Esophagus muscularis mucosa (tissue), 4 donors: ENCODE results near the gene SSTR4. TPM values are rescaled to one million over a fixed set of nuclear protein-coding genes. Genes with fewer than 3 reads are reported as not detected.

ENCODE experiments used
- DNase-seq: peaks from one replicate; pipeline ENCODE4 v3.0.0-alpha.2; 2017; ENCODE audit errors: extremely low spot score
- H3K27ac ChIP-seq, 4 donors: fragments of 200-600 bp; sonication (generic); replicated peaks in 1 of 4; 1 replicate in 3 of 4; 2 replicates in 1 of 4; pipeline ENCODE4 v1.5.1; 2016 to 2019; ENCODE audit warnings: mild to moderate bottlenecking in 1 of 4
- H3K27me3 ChIP-seq, 4 donors: fragments of 200-600 bp; sonication (generic); one replicate each; pipeline versions ENCODE4 v1.5.1 to v1.6.0; 2016 to 2019
- H3K36me3 ChIP-seq, 4 donors: fragments of 200-600 bp; sonication (generic); one replicate each; pipeline ENCODE4 v1.5.1; 2016 to 2019
- H3K4me1 ChIP-seq, 4 donors: fragments of 200-600 bp; sonication (generic); one replicate each; pipeline ENCODE4 v1.5.1; 2016 to 2019
- H3K4me3 ChIP-seq, 4 donors: fragments of 200-600 bp; sonication (generic); 1 replicate in 2 of 4; 2 replicates in 2 of 4; pipeline ENCODE4 v1.5.1; 2016 to 2019; ENCODE audit warnings: mild to moderate bottlenecking in 4 of 4, moderate library complexity in 1 of 4
- H3K9me3 ChIP-seq, 4 donors: fragments of 200-600 bp; sonication (generic); 1 replicate in 3 of 4; 2 replicates in 1 of 4; pipeline ENCODE4 v1.5.1; 2016 to 2019
- CTCF ChIP-seq, 3 experiments: fragments of 200-600 bp in 2 of 3; fragments of 450-650 bp in 1 of 3; sonication (generic) in 2 of 3; IDR thresholded peaks; one replicate each; pipeline ENCODE4 v1.5.1; 2017 to 2019; ENCODE audit warnings: antibody characterized with exemption in 3 of 3, mild to moderate bottlenecking in 2 of 3, moderate library complexity in 1 of 3
- EP300 ChIP-seq: sonication (generic); formaldehyde crosslinking; IDR thresholded peaks from one replicate; pipeline ENCODE4 v1.6.1; 2017; ENCODE audit warnings: antibody characterized with exemption
- POLR2A ChIP-seq: fragments of 450-650 bp; IDR thresholded peaks from one replicate; pipeline ENCODE4 v1.6.1; 2017; ENCODE audit warnings: antibody characterized with exemption, moderate library complexity, mild to moderate bottlenecking, low read depth
- POLR2AphosphoS5 ChIP-seq, 2 donors: sonication (generic); formaldehyde crosslinking; IDR thresholded peaks; one replicate each; pipeline ENCODE4 v1.6.1; 2017; ENCODE audit warnings: antibody characterized with exemption in 2 of 2
- WGBS: methylation state at CpG from one replicate; pipeline ENCODE4 v1.1.5; 2018; 5-methylcytosine and 5-hydroxymethylcytosine counted together
- intact Hi-C: fragments of 100-400 bp; cut with DNase I; formaldehyde crosslinking; loops from one replicate; pipeline ENCODE4 v1.15.1; 2023
- total RNA-seq, 4 donors: library from RNA; depleted of rRNA; stranded (reverse); fragments of >200 nt; gene quantifications; one replicate each; pipeline versions ENCODE4 v1.1.0 to v1.2.1, GENCODE V29; 2016

The SSTR4 gene
- total RNA-seq, 4 donors from 2014 or later, result not detected

- 84% methylated on average over 3 of the region's 3 CpGs for WGBS
- intact Hi-C loops, result no loop called here
- Histone ChIP-seq H3K27me3 (peaks cover 0 to 83% (median 7%) of the 10 kb centered on the region in 4 donors), H3K4me3 (no peak overlapping the region), H3K4me1 (peaks cover 0 to 18% (median 8%) of the 10 kb centered on the region in 4 donors), H3K9me3 (no peaks in the 10 kb centered on the region), H3K27ac (no peak overlapping the region), H3K36me3 (peaks cover 0 to under 1% (median 0%) of the 10 kb centered on the region in 4 donors)
- DNase-seq, result no peak
- TF ChIP-seq POLR2AphosphoS5 (IDR thresholded peaks at IDR 0.05) (no peak), CTCF (IDR thresholded peaks at IDR 0.05) (no peak), EP300 (no peak), POLR2A (no peak)
Observed at GRCh38 chr20:23039885-23040508, 4.9 kb downstream of the SSTR4 start.

GRCh38 chr20:23042270-23042669 lies 7.2 kb downstream of the SSTR4 start:
- no peaks in the 10 kb centered on the region for H3K9me3 ChIP-seq
- peaks cover under 1 to 29% (median 10%) of the 10 kb centered on the region in 4 donors for H3K4me1 ChIP-seq
- H3K4me3 ChIP-seq, result no peak overlapping the region
- H3K27ac ChIP-seq, result no peak overlapping the region
- intact Hi-C loops, result no loop called here
- TF ChIP-seq EP300 (no peak), POLR2A (no peak), CTCF (IDR thresholded peaks at IDR 0.05) (no peak), POLR2AphosphoS5 (IDR thresholded peaks at IDR 0.05) (no peak)
- 68% methylated on average over 3 of the region's 3 CpGs for WGBS
- H3K27me3 ChIP-seq, result peaks cover 0 to 85% (median 5%) of the 10 kb centered on the region in 4 donors
- no peak for DNase-seq
- H3K36me3 ChIP-seq, result peaks cover 0 to 16% (median 0%) of the 10 kb centered on the region in 4 donors

GRCh38 chr20:23043376-23043775 lies 8.3 kb downstream of the SSTR4 start:
- Histone ChIP-seq H3K36me3 (peaks cover 0 to 16% (median 0%) of the 10 kb centered on the region in 4 donors), H3K4me1 (peaks cover 12 to 40% (median 17%) of the 10 kb centered on the region in 4 donors), H3K9me3 (no peaks in the 10 kb centered on the region), H3K4me3 (no peak overlapping the region), H3K27me3 (peaks cover 0 to 85% (median 14%) of the 10 kb centered on the region in 4 donors), H3K27ac (no peak overlapping the region)
- WGBS, result 81% methylated on average over 6 of the region's 6 CpGs
- intact Hi-C loops, result no loop called here
- DNase-seq, result no peak
- TF ChIP-seq EP300 (no peak), CTCF (IDR thresholded peaks at IDR 0.05) (no peak), POLR2A (no peak), POLR2AphosphoS5 (IDR thresholded peaks at IDR 0.05) (no peak)

GRCh38 chr20:23046431-23046830 lies 11.3 kb downstream of the SSTR4 start:
- Histone ChIP-seq H3K4me1 (peaks cover 26 to 61% (median 42%) of the 10 kb centered on the region in 4 donors), H3K27me3 (peaks cover 0 to 98% (median 14%) of the 10 kb centered on the region in 4 donors), H3K36me3 (peaks cover 0 to 16% (median 0%) of the 10 kb centered on the region in 4 donors), H3K9me3 (no peaks in the 10 kb centered on the region), H3K4me3 (peak overlapping the region; percentile 56 to 65 (median 60)), H3K27ac (no peak overlapping the region)
- no peak for DNase-seq
- TF ChIP-seq EP300 (no peak), POLR2AphosphoS5 (IDR thresholded peaks at IDR 0.05) (no peak), POLR2A (no peak), CTCF (IDR thresholded peaks at IDR 0.05) (no peak)
- intact Hi-C loops, result no loop called here
